HepG2 (cell line): ENCODE data around the gene ACAP3. TPM values are rescaled to one million over a fixed set of nuclear protein-coding genes. Genes with fewer than 3 reads are reported as not detected.

ENCODE experiments used
- BRD4 ChIP-seq: sonication (generic); formaldehyde crosslinking; IDR thresholded peaks from 2 replicates; pipeline ENCODE4 v1.4.0; 2020; ENCODE audit warnings: missing genetic modification reagents
- CEBPB ChIP-seq: IDR thresholded peaks from 2 replicates; pipeline ENCODE4 v1.6.1; 2011; ENCODE audit warnings: low read depth, low read length, improper control_type of control experiment, borderline replicate concordance
- ETS1 ChIP-seq: sonication (generic); formaldehyde crosslinking; IDR thresholded peaks from 2 replicates; pipeline ENCODE4 v1.4.0; 2020; ENCODE audit warnings: missing genetic modification reagents
- KDM2A ChIP-seq: sonication (generic); formaldehyde crosslinking; IDR thresholded peaks from 2 replicates; pipeline ENCODE4 v1.4.0; 2020; ENCODE audit warnings: low read depth, missing genetic modification reagents, borderline replicate concordance
- KDM3A ChIP-seq: IDR thresholded peaks from 2 replicates; pipeline ENCODE4 v1.6.1; 2018; ENCODE audit warnings: low read depth, missing compliant biosample characterization
- MAFG ChIP-seq: sonication (generic); formaldehyde crosslinking; IDR thresholded peaks from 2 replicates; pipeline ENCODE4 v1.5.1; 2020; ENCODE audit warnings: mild to moderate bottlenecking, missing genetic modification reagents
- NFAT5 ChIP-seq: sonication (generic); formaldehyde crosslinking; IDR thresholded peaks from 2 replicates; pipeline ENCODE4 v1.4.0; 2020; ENCODE audit warnings: missing genetic modification reagents
- NONO ChIP-seq, 2 experiments: fragments of 450-650 bp in 1 of 2; sonication (generic) in 1 of 2; formaldehyde crosslinking in 1 of 2; IDR thresholded peaks in 1 of 2; conservative IDR thresholded peaks in 1 of 2; 2 replicates each; pipeline versions ENCODE4 v1.6.1 to v1.8.0; 2017 to 2022; ENCODE audit warnings: mild to moderate bottlenecking in 1 of 2, missing genetic modification reagents in 1 of 2, moderate library complexity in 1 of 2
- RFXAP ChIP-seq: sonication (generic); formaldehyde crosslinking; IDR thresholded peaks from 2 replicates; pipeline ENCODE4 v1.4.0; 2020; ENCODE audit warnings: missing genetic modification reagents, borderline replicate concordance
- TAF1 ChIP-seq: sonication (generic); formaldehyde crosslinking; IDR thresholded peaks from 2 replicates; pipeline ENCODE4 v1.4.0; 2020; ENCODE audit warnings: missing genetic modification reagents
- ZFP37 ChIP-seq: sonication (generic); formaldehyde crosslinking; IDR thresholded peaks from 2 replicates; pipeline ENCODE4 v1.4.0; 2020; ENCODE audit warnings: missing genetic modification reagents, borderline replicate concordance
- ZFP62 ChIP-seq: sonication (generic); formaldehyde crosslinking; IDR thresholded peaks from 2 replicates; pipeline ENCODE4 v1.4.0; 2020; ENCODE audit warnings: missing genetic modification reagents
- ZNF296 ChIP-seq: sonication (generic); formaldehyde crosslinking; conservative IDR thresholded peaks from 2 replicates; pipeline ENCODE4 v1.5.0; 2020; ENCODE audit warnings: mild to moderate bottlenecking, missing genetic modification reagents
- ZNF362 ChIP-seq: sonication (generic); formaldehyde crosslinking; IDR thresholded peaks from 2 replicates; pipeline ENCODE4 v1.4.0; 2020; ENCODE audit warnings: missing genetic modification reagents, mild to moderate bottlenecking, borderline replicate concordance
- ZNF550 ChIP-seq: sonication (generic); formaldehyde crosslinking; IDR thresholded peaks from 2 replicates; pipeline ENCODE4 v1.4.0; 2020; ENCODE audit warnings: mild to moderate bottlenecking, missing genetic modification reagents, borderline replicate concordance
- ZNF737 ChIP-seq: sonication (generic); formaldehyde crosslinking; IDR thresholded peaks from 2 replicates; pipeline ENCODE4 v1.5.0; 2020; ENCODE audit warnings: missing genetic modification reagents, mild to moderate bottlenecking, borderline replicate concordance
- ZNF747 ChIP-seq: sonication (generic); formaldehyde crosslinking; IDR thresholded peaks from 2 replicates; pipeline ENCODE4 v1.8.1; 2023; ENCODE audit warnings: missing genetic modification reagents, mild to moderate bottlenecking, borderline replicate concordance
- ZXDC ChIP-seq: sonication (generic); formaldehyde crosslinking; IDR thresholded peaks from 2 replicates; pipeline ENCODE4 v1.5.0; 2020; ENCODE audit warnings: mild to moderate bottlenecking, missing genetic modification reagents
- polyA plus RNA-seq, 8 experiments: library from polyadenylated mRNA; depleted of rRNA in 3 of 8; stranded (reverse) in 7 of 8; unstranded in 1 of 8; fragments of >200 nt; fragmentation: Illumina TruSeq in 4 of 8; extraction: Trizol in 4 of 8; gene quantifications; 2 replicates each; pipeline versions ENCODE4 v1.2.1 to v1.2.3, GENCODE V29; 2011 to 2016; ENCODE audit warnings: low read depth in 4 of 8, missing spikeins in 1 of 8, mixed read lengths in 1 of 8; ENCODE audit not compliant: insufficient read depth in 1 of 8
- total RNA-seq, 5 experiments: library from RNA; depleted of rRNA; stranded (reverse); fragments of >200 nt; fragmentation: Illumina TruSeq; extraction: Trizol; gene quantifications; 2 replicates each; pipeline ENCODE4 v1.2.3, GENCODE V29; 2016; ENCODE audit warnings: low read depth in 1 of 5

ACAP3 gene
- total and polyA plus RNA-seq, 2 of the 13 experiments (the other 11 are each of a cell fraction or from before 2014, with no cell fraction given) = 29.4 to 50.8 TPM

GRCh38 chr1:1291548-1292441 lies 15.9 kb downstream of the ACAP3 start (continued):
- TF ChIP-seq ZXDC (CRISPR knock-in tag) (no peak), BRD4 (no peak), ZNF550 (CRISPR knock-in tag) (no peak), MAFG (no peak), CEBPB (no peak), ZNF737 (CRISPR knock-in tag) (no peak), NONO (IDR thresholded peaks at IDR 0.05) (no peak), NONO (CRISPR knock-in tag; conservative IDR thresholded peaks at IDR 0.05) (peak; percentile 72; the same call in 1 of the 2 replicates), RFXAP (no peak), ZFP37 (CRISPR knock-in tag) (no peak), ZNF296 (CRISPR knock-in tag) (no peak), NFAT5 (CRISPR knock-in tag) (no peak), KDM3A (CRISPR knock-in tag) (no peak), ETS1 (CRISPR knock-in tag) (no peak), TAF1 (CRISPR knock-in tag) (no peak), KDM2A (CRISPR knock-in tag) (peak; percentile 93), ZNF362 (CRISPR knock-in tag) (no peak), ZFP62 (CRISPR knock-in tag) (no peak), ZNF747 (CRISPR knock-in tag) (0 out of 2 replicates have a peak, but pooled peaks have one; percentile 42)
